Right renal pelvis (tissue), 4 donors: ENCODE results near the gene TNC. TPM values are rescaled to one million over a fixed set of nuclear protein-coding genes. Genes with fewer than 3 reads are reported as not detected.
A peak's percentile ranks its signal among the peaks of the same experiment; 100 is the strongest.

Experiments
- DNase-seq, 4 donors: peaks; one replicate each; pipeline ENCODE4 v3.0.0-alpha.2; 2013; ENCODE audit warnings: low read depth in 4 of 4, low spot score in 3 of 4, missing footprints in 1 of 4
- polyA plus RNA-seq, 4 donors: library from polyadenylated mRNA; unstranded; fragments of 120-200 nt; gene quantifications; one replicate each; pipeline ENCODE4 v1.2.1, GENCODE V29; 2013; ENCODE audit not compliant: insufficient read length in 4 of 4

The TNC gene
- polyA plus RNA-seq, 4 donors: 361 to 435 (median 401) TPM

DNA sequence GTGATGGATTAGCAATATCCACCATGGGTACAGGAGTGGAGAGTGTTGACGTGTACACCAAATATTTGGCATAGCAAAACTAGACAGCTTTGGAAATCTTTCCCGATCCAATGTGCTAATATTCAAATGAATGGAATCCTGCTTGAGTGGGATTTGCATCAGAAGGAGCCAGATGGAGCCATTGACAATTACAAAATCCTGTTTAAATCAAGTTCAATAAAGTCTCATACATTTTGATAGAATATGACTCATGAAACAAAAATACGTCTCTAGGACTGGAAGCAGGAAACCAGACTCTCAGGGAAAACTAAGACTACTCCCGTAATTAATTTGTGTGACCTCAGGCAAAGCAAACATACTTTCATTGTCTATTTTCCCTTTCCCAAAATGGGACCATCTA, 13.0 kb downstream of the TNC start:
- DNase-seq: no peak

DNA sequence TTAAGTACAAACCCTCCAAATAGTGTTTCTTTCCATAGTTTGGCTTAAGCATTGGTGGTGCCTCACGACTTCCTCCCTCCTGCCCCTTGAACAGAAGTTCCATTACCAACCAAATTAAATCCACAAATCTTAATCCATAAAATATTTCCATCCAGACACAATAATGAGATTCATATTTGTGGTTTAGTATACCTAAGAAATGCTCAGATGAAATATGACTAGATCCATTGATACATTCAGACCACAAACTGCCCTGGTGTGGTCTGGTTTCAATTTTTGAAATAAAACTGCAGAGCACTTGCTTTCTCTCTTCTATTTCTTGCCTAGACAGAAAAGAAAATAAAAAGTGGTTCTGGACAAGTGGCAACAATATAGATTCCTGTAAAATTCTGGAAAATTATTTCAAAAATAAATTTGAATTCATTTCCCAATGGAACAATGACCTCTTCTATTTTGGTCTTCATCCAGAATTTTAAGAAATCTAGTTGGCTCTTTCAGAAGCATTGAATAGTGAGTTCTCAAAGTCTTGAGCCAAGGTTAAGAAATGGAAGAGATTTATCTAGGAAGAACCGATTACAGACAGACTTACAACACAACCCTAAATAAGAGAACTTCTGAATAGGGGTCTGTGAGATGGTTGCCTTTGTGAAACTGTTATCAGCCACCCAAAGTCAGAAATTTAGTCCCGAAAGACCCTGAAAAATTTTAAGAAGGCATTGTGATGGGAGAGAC, 14.0 kb downstream of the TNC start:
- DNase-seq: no peak

DNA sequence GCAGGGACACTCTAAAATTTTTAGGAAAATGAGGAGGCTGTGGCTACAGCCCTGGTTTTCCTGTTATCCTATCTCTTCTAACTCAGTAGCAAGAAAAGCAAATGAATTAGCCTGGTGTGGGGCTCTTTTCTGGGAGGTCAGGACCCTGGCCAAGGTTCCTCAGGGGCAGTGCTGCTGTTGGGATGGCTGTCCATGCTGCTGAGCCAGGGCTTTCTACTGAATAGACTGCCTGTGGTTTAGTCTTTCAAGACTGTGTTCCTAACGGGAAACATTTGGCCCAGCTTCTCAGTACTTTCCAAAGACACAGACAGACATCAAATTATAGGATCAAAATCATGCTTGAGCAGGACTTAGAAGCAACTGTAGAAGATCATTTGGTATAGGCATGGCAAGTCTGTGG, 18.1 kb downstream of the TNC start:
- DNase-seq: no peak

DNA sequence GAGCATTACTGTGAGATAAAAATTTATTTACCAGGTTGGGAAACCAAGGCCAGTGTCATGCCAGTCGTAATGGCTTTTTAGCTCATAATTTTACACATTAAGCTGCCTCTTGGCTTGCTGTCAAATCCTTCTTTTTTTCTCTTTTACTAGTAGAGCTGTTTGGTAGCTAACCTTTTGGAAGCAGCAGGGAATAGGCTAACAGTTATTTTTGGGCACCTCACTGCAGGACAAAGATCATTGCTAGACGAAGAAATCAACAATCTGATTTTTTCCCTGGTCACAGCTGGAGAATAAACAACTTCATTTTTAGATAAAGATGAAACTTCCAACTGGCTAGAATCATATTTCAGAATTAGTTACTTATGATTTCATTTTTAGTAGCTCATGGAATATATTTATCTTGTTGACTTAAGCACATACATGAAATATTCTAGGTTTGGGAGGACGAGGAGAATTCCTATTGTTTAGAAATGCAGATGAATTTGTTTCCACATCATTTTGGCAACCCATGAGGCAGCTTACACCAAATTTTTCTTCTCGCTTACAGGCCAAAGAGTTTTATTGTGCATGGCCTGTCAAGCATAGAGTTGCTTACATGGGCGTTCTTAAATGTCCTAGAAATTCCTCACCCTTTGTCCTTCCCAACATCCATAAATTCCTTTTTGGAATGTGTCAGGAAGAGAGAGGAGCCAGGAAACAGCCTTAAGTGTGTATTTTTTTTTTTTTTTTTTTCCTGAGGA, 19.6 kb downstream of the TNC start:
- peak in 3 of 4 donors; percentile 25 to 69 (median 60) for DNase-seq

DNA sequence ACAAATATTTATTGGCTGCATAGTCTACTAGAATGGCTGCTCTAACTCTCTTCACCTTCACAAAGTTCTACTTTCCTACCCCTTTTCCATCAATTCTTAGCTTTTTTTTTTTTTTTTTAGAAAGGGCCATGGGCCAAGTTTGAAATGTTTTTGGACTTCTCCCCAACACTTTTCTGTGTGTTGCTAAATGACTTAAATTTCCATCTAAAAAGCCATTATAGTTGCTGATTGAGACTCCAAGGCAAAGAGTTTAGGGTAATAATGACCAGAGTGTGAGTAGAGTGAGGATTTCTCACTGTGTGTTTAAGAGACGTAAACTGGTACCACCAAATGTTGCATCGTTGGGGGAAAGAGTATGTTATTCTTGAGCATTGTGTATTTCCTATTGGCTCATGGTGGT, 24.4 kb downstream of the TNC start:
- DNase-seq: no peak

DNA sequence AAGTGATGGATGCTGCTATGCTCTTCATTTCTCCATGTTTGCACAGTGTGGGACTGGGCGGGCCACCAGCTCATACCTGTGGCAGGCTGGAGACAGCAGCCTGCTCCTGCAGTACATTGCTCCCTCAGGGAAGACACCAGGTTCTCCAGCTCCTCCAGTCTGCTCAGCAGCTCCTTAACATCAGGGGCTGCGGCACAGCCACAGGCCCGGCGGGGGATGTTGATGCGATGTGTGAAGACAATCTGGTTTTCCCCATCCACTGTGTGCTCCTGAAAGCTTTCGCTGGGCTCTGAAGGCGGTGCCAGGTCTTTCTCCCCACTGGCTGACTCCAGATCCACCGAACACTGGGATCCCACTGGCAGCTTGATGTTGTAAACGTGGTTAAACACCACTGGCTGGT, 27.5 kb downstream of the TNC start:
- no peak for DNase-seq

DNA sequence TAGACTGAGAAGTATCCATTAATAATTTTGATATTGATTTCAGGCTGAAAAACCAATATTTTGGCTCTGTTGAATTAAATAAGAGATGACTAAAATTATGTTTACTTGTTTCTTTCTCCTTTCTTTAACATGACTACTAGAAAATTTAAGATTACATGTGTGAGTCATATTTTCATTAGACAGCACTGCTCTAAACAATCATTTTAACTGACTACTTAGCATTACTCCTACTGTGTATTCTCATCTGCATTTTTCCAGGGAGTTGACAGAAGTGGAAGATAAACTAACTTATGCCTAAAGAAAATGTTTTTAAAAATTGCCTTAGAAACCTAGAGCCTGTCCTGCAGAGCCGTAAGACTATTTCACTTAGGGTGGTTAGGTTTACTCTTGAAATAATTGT, 29.1 kb downstream of the TNC start:
- no peak for DNase-seq

DNA sequence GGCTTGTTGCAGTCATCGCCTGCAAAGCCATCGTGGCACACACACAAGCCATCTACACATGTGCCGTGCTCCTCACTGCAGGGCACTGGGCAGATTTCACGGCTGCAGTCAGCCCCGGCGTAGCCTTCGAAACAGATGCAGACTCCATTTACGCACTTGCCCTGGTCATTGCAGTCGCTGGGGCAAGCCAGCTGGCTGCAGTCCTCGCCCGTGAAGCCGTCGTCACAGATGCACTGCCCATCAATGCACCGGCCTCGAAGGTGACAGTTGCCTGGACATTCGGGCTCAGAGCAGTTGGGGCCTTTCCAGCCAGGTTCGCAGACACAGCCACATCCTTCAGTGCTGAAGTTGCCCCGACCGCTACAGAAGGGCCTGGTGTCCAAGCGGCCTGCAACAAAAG, 31.1 kb downstream of the TNC start:
- no peak for DNase-seq

DNA sequence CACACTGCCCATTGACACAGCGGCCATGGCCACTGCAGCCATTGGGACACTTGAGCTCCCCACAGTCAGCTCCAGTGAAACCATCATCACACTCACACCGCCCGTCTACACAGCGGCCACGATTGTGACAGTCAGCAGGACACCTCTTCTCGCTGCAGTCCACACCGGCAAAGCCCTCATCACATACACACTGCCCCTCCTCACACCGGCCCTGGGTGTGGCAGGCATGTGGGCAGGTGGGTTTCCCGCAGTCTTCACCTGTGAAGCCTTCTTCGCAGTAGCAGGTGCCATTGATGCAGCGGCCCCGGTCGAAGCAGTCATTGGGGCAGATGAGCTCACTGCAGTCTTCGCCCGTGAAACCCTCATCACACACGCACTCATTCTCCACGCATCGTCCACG, 31.5 kb downstream of the TNC start:
- no peak for DNase-seq

DNA sequence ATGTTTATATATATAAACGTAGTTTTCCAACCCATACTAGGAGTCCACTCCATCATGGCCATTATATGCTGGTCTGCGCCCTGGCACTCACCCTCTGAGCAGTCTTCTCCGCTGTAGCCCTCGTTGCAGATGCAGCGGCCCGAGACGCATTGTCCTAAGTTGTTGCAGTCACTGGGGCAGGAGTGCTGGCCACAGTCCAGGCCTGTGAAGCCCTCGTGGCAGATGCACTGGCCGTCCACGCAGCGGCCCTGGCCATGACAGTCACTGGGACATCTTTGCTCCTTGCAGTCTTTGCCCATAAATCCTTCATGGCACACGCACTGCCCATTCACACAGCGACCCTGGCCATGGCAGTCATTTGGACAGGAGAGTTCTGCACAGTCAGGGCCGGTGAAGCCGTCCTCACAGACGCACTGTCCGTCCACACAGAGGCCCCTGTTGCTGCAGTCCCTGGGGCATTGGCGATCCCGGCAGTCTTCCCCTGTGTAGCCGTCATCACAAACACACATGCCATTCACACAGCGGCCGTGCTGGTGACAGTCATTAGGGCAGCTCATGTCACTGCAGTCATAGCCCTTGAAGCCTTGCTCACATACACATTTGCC, 32.1 kb downstream of the TNC start:
- DNase-seq: no peak

DNA sequence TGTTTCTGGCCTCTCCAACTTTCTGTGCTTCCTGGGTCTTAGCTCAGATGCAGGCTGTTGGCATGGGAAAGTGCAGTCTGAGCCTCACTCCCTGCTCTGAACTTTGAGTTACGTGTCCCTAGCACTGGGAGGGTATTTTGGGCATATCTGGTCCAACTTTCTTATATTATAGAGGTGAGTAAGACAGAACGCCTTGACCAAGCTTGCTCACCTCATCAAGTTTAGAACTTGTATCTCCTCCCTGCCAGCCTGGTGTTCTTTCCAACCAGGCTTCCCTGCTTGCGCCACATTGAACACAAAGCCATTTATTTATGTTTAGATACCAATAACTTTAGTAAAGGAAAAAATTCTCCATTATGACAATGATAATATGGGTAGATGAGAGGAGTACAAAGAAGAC, 33.2 kb downstream of the TNC start:
- DNase-seq: no peak

DNA sequence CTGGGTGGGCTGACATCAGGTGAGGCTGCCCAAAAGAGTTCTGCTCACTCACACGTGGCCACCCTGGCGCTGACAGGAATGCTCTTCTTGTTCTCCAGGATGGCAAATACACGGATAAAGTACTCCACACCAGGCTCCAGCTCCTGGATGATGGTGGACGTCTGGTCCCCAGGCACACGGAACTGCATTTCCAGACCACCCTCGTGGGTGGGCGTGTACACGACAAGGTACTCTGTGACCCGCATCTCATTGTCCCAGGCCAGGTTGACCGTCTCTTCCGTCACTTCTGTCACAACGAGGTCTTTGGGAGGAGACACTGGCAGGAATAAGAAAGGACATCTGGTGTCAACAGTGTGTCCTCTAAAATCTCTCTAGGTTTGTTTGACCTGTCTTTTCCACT, 33.8 kb downstream of the TNC start:
- no peak for DNase-seq

DNA sequence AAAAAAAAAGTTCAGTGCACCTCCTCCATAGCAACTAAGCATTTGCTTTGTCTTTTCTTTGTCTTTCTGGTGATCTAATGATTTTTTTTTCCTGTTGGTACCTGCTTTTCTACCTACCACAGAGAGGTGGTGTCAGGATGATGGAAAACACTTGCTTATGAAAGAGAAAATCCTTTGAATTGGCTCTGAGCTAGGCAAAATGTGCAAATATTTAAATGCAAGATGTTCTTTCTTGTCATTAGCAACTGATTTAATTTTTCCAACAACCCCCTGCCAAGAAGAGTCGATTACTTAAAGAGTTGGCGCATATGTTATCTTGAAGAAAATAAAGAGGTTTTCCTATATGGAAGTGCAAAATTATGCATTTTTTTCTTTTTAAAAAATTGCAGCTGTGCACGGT, 37.7 kb downstream of the TNC start:
- DNase-seq: no peak

DNA sequence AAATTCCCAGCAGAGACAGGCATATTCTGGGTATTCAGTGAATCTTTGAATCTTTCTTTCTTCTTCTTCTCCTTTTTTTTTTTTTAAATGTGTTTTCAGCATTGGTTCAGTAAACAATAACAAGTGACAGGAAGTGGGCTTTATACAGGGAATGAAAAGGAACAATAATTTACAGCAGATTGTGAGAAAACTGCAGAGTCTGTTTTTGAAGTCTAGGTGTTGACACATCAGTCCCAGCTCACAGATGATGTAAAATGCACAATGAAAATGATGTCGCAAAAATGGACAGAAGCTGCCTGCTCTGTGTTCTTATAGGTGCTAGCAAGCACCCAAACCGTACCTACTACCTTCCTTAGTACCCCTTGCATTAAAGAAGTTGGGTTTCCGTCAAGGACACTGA, 38.8 kb downstream of the TNC start:
- no peak for DNase-seq

DNA sequence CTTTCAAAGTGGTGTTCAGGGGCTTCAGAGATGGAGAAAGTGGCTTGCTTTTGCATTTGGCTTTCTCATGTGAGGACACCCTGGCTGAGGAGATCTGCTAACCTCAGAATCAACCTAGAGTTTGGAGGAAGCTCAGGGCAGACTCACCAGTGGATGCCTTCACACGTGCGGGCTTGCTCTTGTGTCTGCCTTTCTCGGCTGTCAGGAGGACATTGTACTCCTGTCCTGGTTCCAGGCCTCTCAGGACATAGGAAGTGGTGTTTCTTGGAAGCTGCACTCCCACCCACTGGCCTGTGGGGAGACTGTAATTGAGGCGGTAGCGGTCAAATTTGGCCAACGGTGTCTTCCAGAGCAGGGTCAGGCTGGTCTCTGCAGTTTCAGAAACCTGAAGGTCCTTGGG, 44.5 kb downstream of the TNC start:
- DNase-seq: no peak

DNA sequence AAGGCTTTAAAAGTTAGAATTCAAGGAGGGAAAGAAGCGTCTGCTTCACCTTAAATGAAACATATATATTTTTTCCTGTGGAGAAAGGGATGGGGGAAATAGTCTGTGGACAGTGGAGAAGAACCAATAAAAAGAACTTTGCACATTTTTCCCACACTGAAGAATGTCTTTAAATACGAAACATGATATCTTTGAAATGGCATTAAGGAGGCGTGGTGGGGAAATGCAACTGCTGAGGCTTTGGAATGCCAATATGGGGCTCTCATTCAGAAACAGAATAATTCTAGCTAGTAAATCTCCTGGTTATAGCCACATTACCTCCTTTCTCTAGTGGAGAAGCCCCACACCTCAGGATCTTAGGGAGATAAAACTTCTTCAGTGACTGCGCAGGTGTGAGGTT, 46.8 kb downstream of the TNC start:
- DNase-seq: no peak

DNA sequence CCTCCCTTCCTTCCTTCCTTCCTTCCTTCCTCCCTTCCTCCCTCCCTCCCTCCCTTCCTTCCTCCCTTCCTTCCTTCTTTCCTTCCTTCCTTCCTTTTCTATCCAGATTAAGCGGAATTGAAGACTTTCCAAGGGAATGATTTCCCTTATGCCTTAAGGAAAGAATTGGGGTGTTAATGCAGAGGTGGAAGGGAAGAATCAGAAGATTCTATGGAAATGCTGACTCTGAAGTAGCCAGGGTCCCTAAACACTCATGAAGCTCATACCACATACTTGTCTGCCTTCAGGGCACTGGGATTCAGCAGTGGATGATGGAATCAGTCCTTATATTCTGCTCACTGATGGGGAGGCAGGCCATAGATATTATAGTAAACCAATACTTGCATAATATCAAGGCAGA, 48.2 kb downstream of the TNC start:
- no peak for DNase-seq

DNA sequence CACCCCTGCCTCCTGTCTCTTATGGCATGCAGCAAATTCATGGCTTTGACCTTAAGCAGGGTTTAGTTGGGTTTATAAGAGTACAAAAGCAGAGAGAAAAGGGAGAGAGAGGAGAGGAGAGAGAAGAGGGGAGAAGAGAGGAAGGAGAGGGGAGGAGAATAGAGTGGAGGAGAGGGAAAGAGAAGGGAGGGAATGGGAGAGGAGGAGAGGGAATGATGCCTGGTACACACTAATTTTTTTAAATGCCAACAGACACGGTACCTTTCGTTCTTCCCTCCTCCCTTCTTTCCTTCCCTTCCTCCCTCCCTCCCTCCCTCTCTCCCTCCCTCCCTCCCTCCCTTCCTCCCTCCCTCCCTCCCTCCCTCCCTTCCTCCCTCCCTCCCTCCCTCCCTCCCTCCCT, 48.7 kb downstream of the TNC start:
- DNase-seq: no peak

DNA sequence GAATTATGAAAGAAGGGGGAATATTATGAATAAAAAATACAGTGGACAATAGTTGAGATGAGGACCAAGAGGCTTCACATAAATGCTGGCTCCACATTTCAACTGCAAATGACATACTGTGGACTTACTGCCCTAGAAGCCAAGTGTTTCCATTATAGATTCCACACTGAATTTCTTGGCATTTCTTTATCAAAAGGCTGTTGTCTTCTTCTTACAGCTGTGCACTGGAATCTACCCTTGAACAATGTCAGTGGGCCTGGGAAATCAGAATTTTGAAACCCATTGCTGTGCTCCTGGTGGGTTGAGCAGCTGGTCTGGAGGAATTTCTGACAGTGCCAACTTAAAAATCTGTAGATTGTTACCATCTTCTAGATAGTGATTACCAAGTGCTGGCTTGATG, 49.9 kb downstream of the TNC start:
- DNase-seq: no peak

DNA sequence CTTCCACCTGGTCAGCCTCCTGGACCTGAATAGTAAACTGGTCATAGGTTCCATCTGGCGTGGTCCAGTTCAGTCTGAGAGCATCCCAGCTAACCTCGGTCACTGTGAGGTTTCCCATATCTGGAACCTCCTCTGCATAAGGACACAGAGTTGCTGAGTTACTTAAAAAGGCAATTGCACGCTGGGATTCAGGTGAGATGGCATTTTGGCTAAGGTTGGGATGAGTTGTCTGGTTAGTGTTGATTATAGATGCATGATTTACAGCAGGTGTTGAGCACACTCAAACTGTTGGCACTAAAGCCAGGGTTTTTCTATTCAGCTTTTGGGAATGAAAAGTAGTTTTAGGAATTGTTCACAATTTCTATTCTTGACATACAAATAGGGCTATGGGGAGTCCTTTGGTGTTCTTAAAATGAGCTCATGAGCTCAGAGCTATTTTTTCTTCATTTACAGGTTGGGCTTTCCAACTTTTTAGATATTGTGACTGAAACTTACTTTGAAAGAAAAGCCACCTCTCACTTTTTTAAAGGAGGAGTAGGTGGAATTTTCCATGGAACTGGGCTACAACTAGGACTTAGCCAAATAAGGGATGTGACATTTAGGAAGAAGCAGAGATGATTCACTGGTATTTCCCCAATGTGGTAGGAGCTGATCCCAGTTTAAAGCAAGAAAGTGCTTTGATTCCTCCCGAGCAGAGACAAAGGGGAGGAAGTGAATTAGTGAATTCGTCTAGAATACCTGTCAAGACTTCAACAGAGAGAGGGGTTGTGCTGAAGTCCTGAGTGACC, 54.7 kb downstream of the TNC start:
- DNase-seq: no peak

DNA sequence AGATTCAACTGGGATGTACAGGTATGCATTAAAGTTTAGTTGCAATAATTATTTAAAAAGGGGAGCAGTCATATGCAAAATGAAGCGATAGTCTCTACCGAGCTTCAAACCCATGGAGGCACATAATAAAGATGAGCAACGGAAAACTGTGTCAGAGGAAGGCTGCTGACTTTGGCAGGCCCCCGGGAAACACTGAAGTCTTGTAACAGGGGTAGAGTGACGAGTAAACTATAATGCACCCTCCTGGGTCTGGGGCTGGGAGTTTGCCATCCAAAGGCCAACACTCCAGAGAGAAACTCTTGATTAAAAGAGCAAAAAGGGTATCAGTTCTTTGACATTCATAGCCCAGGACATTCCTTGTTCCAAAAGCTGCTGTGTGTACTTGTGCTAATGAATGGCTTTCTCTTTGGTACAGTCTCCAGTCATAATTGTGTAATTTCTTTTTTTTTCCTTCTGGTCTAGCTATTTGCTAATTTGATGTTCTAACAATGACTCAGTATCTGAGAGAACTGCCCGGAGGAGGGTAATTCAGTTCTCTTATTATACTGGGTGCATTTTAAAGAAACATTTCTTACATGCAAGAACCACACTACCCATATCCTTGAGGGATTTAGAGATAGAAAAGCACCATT, 59.2 kb downstream of the TNC start:
- DNase-seq: no peak
